MCF 10A (cell line): ENCODE results near the gene UMAD1. TPM values are rescaled to one million over a fixed set of nuclear protein-coding genes. Genes with fewer than 3 reads are reported as not detected.

ENCODE experiments used
- BruUV-seq: library from RNA; stranded (reverse); fragments of 400-500 nt; replicated peaks from 2 replicates; lab custom pipeline; 2021; lab: Mats Ljungman, UMichigan
- CTCF ChIA-PET: fragments of 300-600 bp; sonication (Branson Sonifier 250); formaldehyde crosslinking; extraction: SDS; loops from one replicate; lab custom pipeline; 2021; ENCODE audit warnings: antibody characterized with exemption, inconsistent platforms; lab: Yijun Ruan, JAX
- POLR2A ChIA-PET: fragments of 300-600, 350-650 bp; sonication (Branson Sonifier 250); formaldehyde crosslinking; extraction: SDS; loops from one replicate; lab custom pipeline; 2020; ENCODE audit warnings: antibody characterized with exemption, inconsistent platforms; lab: Yijun Ruan, JAX
- DNase-seq: peaks from one replicate; pipeline ENCODE4 v3.0.0-alpha.2; 2018; ENCODE audit not compliant: unreplicated experiment
- H3K27ac Mint-ChIP-seq: one replicate; pipeline ENCODE4 v1.8.0; 2022; ENCODE audit warnings: mild to moderate bottlenecking, low read depth, mixed read lengths; ENCODE audit not compliant: unreplicated experiment
- H3K27me3 Mint-ChIP-seq: one replicate; pipeline ENCODE4 v1.8.0; 2022; ENCODE audit warnings: mixed read lengths; ENCODE audit not compliant: insufficient read depth, unreplicated experiment
- H3K36me3 Mint-ChIP-seq: one replicate; pipeline ENCODE4 v1.8.0; 2022; ENCODE audit warnings: mild to moderate bottlenecking, moderate library complexity, mixed read lengths; ENCODE audit not compliant: insufficient read depth, unreplicated experiment
- H3K4me1 Mint-ChIP-seq: one replicate; pipeline ENCODE4 v1.8.0; 2022; ENCODE audit warnings: mixed read lengths; ENCODE audit not compliant: insufficient read depth, unreplicated experiment
- H3K4me3 Mint-ChIP-seq: one replicate; pipeline ENCODE4 v1.8.0; 2022; ENCODE audit warnings: mild to moderate bottlenecking, moderate library complexity, mixed read lengths; ENCODE audit not compliant: unreplicated experiment
- H3K9me3 Mint-ChIP-seq: one replicate; pipeline ENCODE4 v1.8.0; 2022; ENCODE audit warnings: mixed read lengths; ENCODE audit not compliant: unreplicated experiment
- CTCF ChIP-seq: fragments of 200-600 bp; IDR thresholded peaks from one replicate; pipeline ENCODE4 v1.8.0; 2022; ENCODE audit warnings: antibody characterized with exemption, mild to moderate bottlenecking; ENCODE audit not compliant: unreplicated experiment
- intact Hi-C: fragments of 100-400 bp; cut with micrococcal nuclease; formaldehyde crosslinking; loops from 2 replicates; pipeline ENCODE4 v1.14.1; 2022
- total RNA-seq: library from RNA; stranded (reverse); gene quantifications from 2 replicates; pipeline ENCODE4 v1.2.3, GENCODE V29; 2022

Gene UMAD1
- total RNA-seq, 1 experiment from 2014 or later, result 7.1 TPM

GRCh38 chr7:7923818-7924217 is 283.3 kb downstream of the UMAD1 start:
- CTCF ChIA-PET, result no interaction called here
- intact Hi-C loops, result no loop called here
- H3K27me3 Mint-ChIP-seq, result no peaks in the 10 kb centered on the region
- no peak overlapping the region for H3K4me3 Mint-ChIP-seq
- no peaks in the 10 kb centered on the region for H3K36me3 Mint-ChIP-seq
- H3K9me3 Mint-ChIP-seq, result no peaks in the 10 kb centered on the region
- POLR2A ChIA-PET, result no interaction called here
- no TSS peak for BruUV-seq
- H3K27ac Mint-ChIP-seq, result no peak overlapping the region
- H3K4me1 Mint-ChIP-seq, result peaks cover 5% of the 10 kb centered on the region
- DNase-seq, result no peak
- no peak for TF ChIP-seq CTCF

DNA sequence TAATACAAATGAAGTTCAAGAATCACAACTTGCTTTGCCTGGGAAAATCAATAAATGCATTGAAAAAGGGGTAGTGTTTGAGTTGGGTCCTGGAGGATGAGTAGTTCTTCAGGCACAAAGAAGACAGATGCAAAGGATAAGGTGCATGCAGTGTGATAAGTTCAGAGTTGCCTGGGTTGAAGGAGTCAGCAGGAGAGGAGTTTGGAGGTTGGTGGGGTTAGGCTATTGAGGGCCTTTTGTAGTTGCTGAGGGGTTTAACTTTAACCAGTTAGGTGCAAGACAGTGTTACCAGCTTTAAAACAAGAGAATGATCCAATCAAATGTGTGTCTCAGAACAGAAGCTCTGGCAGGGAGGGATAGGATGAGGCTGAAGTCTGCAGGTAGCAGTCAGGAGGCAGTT is 283.8 kb downstream of the UMAD1 start:
- BruUV-seq, result no TSS peak
- POLR2A ChIA-PET, result interaction anchor here (0.6 kb wide), 1 partner anchor 39 kb away, joined by 3 read pairs; no protein-coding TSS in a partner anchor
- no peak for DNase-seq
- Mint-ChIP-seq H3K36me3 (no peaks in the 10 kb centered on the region), H3K9me3 (no peaks in the 10 kb centered on the region), H3K4me3 (no peak overlapping the region), H3K27me3 (no peaks in the 10 kb centered on the region), H3K4me1 (peaks cover 5% of the 10 kb centered on the region), H3K27ac (no peak overlapping the region)
- intact Hi-C loops, result no loop called here
- CTCF ChIA-PET, result interaction anchor here (0.5 kb wide), 1 partner anchor 81 kb away, joined by 3 read pairs; no protein-coding TSS in a partner anchor
- no peak for TF ChIP-seq CTCF

Other genes with a start within 250 kb of the UMAD1 start
- 0.29 and 0.96 TPM in 2 replicates for gene COL28A1, start 104.9 kb upstream of the UMAD1 start, total RNA-seq
- 43.5 and 65.4 TPM in 2 replicates for gene MIOS, start 73.9 kb upstream of the UMAD1 start, total RNA-seq
- gene RPA3, start 77.9 kb downstream of the UMAD1 start, total RNA-seq, result 35.7 and 44.2 TPM in 2 replicates